Measurements from ENCODE around the gene PSME3IP1. TPM values are rescaled to one million over a fixed set of nuclear protein-coding genes. Genes with fewer than 3 reads are reported as not detected.

The PSME3IP1 gene
- total RNA-seq, 1 experiment from 2014 or later: 103 TPM

GRCh38 chr16:57151369-57151768 lies 34.5 kb downstream of the PSME3IP1 start:
- H3K9ac ChIP-seq (ENCODE audit: extremely low read depth, insufficient read length, low read length): no peak overlapping the region
- no peak overlapping the region for H2BK12ac ChIP-seq (ENCODE audit: insufficient read length, low read depth, low read length)
- no peaks in the 10 kb centered on the region for H3K9me3 ChIP-seq (ENCODE audit: control insufficient read depth, low read depth, low read length)
- H2BK5ac ChIP-seq (ENCODE audit: insufficient read length, low read length): no peak overlapping the region
- no peak overlapping the region for H3K56ac ChIP-seq (ENCODE audit: insufficient read length, low read depth, low read length)
- no peaks in the 10 kb centered on the region for H3K79me1 ChIP-seq (ENCODE audit: insufficient read depth, low read depth, low read length, poor library complexity, severe bottlenecking)
- H3T11ph ChIP-seq (ENCODE audit: low read length): no peak overlapping the region
- no peaks in the 10 kb centered on the region for H4K20me1 ChIP-seq (ENCODE audit: control insufficient read depth, insufficient read depth, insufficient read length)
- no peak overlapping the region for H2AFZ ChIP-seq (ENCODE audit: low read length)
- no peak for TF ChIP-seq CTCF (conservative IDR thresholded peaks at IDR 0.05)
- H3K4me3 Mint-ChIP-seq: no peak overlapping the region
- no peak overlapping the region for H2BK120ac ChIP-seq (ENCODE audit: low read depth, low read length, poor library complexity, severe bottlenecking)
- H2BK20ac ChIP-seq (ENCODE audit: low read depth, low read length, poor library complexity, severe bottlenecking): no peak overlapping the region
- peaks cover 19 to 38% (median 34%) of the 10 kb centered on the region in 3 experiments for H3K36me3 Mint-ChIP-seq (ENCODE audit: insufficient read depth in 1 of 3, low read depth in 3 of 3)
- H2AK5ac ChIP-seq (ENCODE audit: insufficient read length, low read length): no peak overlapping the region
- H3K23me2 ChIP-seq (ENCODE audit: insufficient read length, low read depth, low read length, poor library complexity, severe bottlenecking): no peaks in the 10 kb centered on the region
- DNase-seq: no peak
- no peaks in the 10 kb centered on the region for H3K9me3 Mint-ChIP-seq
- H4K5ac ChIP-seq (ENCODE audit: insufficient read length, low read depth, low read length): no peak overlapping the region
- no peaks in the 10 kb centered on the region for H3K27me3 ChIP-seq (ENCODE audit: insufficient read depth, low read length)
- peak overlapping the region; percentile 54 to 86 (median 85) for H3K27ac Mint-ChIP-seq
- H3K4ac ChIP-seq (ENCODE audit: low read depth, low read length): no peak overlapping the region
- H3K4me1 ChIP-seq (ENCODE audit: insufficient read depth, low read length): peaks cover 23% of the 10 kb centered on the region; the same call in 1 of the 2 replicates
- no CpG with 5 or more reads among the region's 2 CpGs for WGBS (ENCODE audit: extremely low coverage, insufficient read length, low lambda C conversion rate)
- no peak overlapping the region for H3K27ac ChIP-seq (ENCODE audit: insufficient read length, low read depth, low read length)
- H3K27me3 Mint-ChIP-seq (ENCODE audit: low read depth): no peaks in the 10 kb centered on the region
- no peak overlapping the region for H3K4me2 ChIP-seq (ENCODE audit: insufficient read depth, insufficient read length, low read length)
- no peak overlapping the region for H3K23ac ChIP-seq (ENCODE audit: insufficient read length, low read depth, low read length)
- no peak overlapping the region for H4K8ac ChIP-seq (replicated peaks; ENCODE audit: insufficient read length, low read depth, low read length)
- no peak overlapping the region for H3K14ac ChIP-seq (ENCODE audit: insufficient read depth, low read length)
- H3K18ac ChIP-seq (ENCODE audit: insufficient read length, low read depth, low read length): no peak overlapping the region
- H2BK15ac ChIP-seq (ENCODE audit: low read depth, low read length): no peak overlapping the region
- peaks cover 45 to 48% of the 10 kb centered on the region in 2 experiments for H3K4me1 Mint-ChIP-seq
- H3K79me2 ChIP-seq (ENCODE audit: insufficient read depth, low read length): no peaks in the 10 kb centered on the region
- no peak overlapping the region for H4K91ac ChIP-seq (ENCODE audit: insufficient read length, low read depth, low read length)

Data from H9 (cell line).